ENCODE measurements around the gene TM7SF2. TPM values are rescaled to one million over a fixed set of nuclear protein-coding genes. Genes with fewer than 3 reads are reported as not detected.

TM7SF2 gene
- total and polyA plus RNA-seq, 2 of the 8 experiments (the other 6 are each of a cell fraction or from before 2014, with no cell fraction given) = 40.1 to 96.0 TPM

- no peak overlapping the region for H2BK5ac ChIP-seq (ENCODE audit: low read depth, low read length)
- H3K79me2 ChIP-seq (ENCODE audit: control insufficient read depth in 1 of 2, insufficient read depth in 2 of 2, low read length in 2 of 2) = no peaks in the 10 kb centered on the region; a peak in 1 of 4 replicates
- no peak overlapping the region for H3K56ac ChIP-seq (replicated peaks; ENCODE audit: insufficient read length, low read depth, low read length)
- DNase-seq (ENCODE audit: low read depth in 1 of 2, low spot score in 2 of 2) (peak in 1 of 2 experiments; percentile 39), FAIRE-seq (no peak)
- H3K36me3 ChIP-seq (ENCODE audit: control insufficient read depth in 2 of 4, insufficient read depth in 4 of 4, low read length in 3 of 4) = peaks cover 0 to 13% (median 0%) of the 10 kb centered on the region in 4 experiments; a peak in 2 of 8 replicates
- H3K79me1 ChIP-seq (ENCODE audit: low read depth, low read length) = 0 out of 2 replicates have a peak, but pooled peaks cover 3% of the 10 kb centered on the region
- H3K4me3 ChIP-seq (ENCODE audit: extremely low read depth in 1 of 4, insufficient read depth in 2 of 4, low read depth in 3 of 4, low read length in 4 of 4) = no peak overlapping the region
- WGBS, 2 experiments (ENCODE audit: extremely low coverage in 1 of 2, insufficient coverage in 1 of 2, insufficient read length in 1 of 2, insufficient replicate concordance in 2 of 2, low coverage in 1 of 2, low lambda C conversion rate in 2 of 2, missing lambda C conversion rate in 1 of 2) = 97% methylated on average over 15 of the region's 15 CpGs; no CpG with 5 or more reads in 1 of the 2 experiments
- H4K5ac ChIP-seq (ENCODE audit: insufficient read length, low read depth, low read length) = no peak overlapping the region
- no peak overlapping the region for H3K4me2 ChIP-seq (ENCODE audit: insufficient read depth in 1 of 2, low read depth in 2 of 2, low read length in 2 of 2)
- H3K18ac ChIP-seq (ENCODE audit: extremely low read depth, low read length) = no peak overlapping the region
- H4K8ac ChIP-seq (ENCODE audit: extremely low read depth, insufficient read depth, low read length) = no peak overlapping the region
- no peak overlapping the region for H2BK12ac ChIP-seq (ENCODE audit: low read depth, low read length)
- H3K27ac ChIP-seq (ENCODE audit: low read depth, low read length) = no peak overlapping the region
- no peak overlapping the region for H3K4ac ChIP-seq (replicated peaks; ENCODE audit: insufficient read length, low read depth, low read length)
- peaks cover 0 to 23% of the 10 kb centered on the region in 2 experiments for H4K20me1 ChIP-seq (replicated peaks in 1 of 2; ENCODE audit: control insufficient read depth in 1 of 2, insufficient read depth in 2 of 2, low read length in 2 of 2)
- H3K14ac ChIP-seq (ENCODE audit: insufficient read length) = no peak overlapping the region
- ChIA-PET POLR2A (ENCODE audit: partially characterized antibody) (interaction anchor here (1.2 to 17.4 kb wide), 4 partner anchors 9 to 24 kb away, joined by 5 to 305 read pairs (median 12); partner anchors contain the start of gene SYVN1), CTCF (ENCODE audit: partially characterized antibody) (interaction anchor here (0.7 to 7.9 kb wide), 5 partner anchors 9 to 93 kb away, joined by 3 to 85 read pairs (median 12); partner anchors contain the start of genes ARL2 and ZNHIT2)
- no peak overlapping the region for H3K23ac ChIP-seq (ENCODE audit: insufficient read length)
- H3K4me1 ChIP-seq (replicated peaks in 1 of 4; ENCODE audit: control insufficient read depth in 3 of 4, insufficient read depth in 4 of 4, low read length in 3 of 4) = peaks cover 0 to 10% (median 7%) of the 10 kb centered on the region in 4 experiments; a peak in 6 of 7 replicates
- no peak overlapping the region for H3K9ac ChIP-seq (replicated peaks in 1 of 4; ENCODE audit: extremely low read depth in 1 of 4, low read depth in 3 of 4, low read length in 3 of 4)
- no peak overlapping the region for H2BK120ac ChIP-seq (replicated peaks; ENCODE audit: low read depth, low read length)
- H4K91ac ChIP-seq (replicated peaks; ENCODE audit: insufficient read length, low read length) = no peak overlapping the region
- no peak overlapping the region for H2AK5ac ChIP-seq (ENCODE audit: low read depth, low read length)
- peaks cover 3% of the 10 kb centered on the region; the same call in 1 of the 2 replicates for H3K23me2 ChIP-seq (ENCODE audit: low read depth, low read length)
- no peak overlapping the region for H2BK15ac ChIP-seq (ENCODE audit: low read length)
- no peak overlapping the region for H2AFZ ChIP-seq (ENCODE audit: low read length)
- no peak overlapping the region for H2BK20ac ChIP-seq (ENCODE audit: low read length)
- H3K9me3 ChIP-seq (ENCODE audit: insufficient read depth in 2 of 2, low read depth in 1 of 2, low read length in 1 of 2) = no peaks in the 10 kb centered on the region
- no peaks in the 10 kb centered on the region for H3K27me3 ChIP-seq (replicated peaks in 1 of 4; ENCODE audit: control insufficient read depth in 3 of 4, extremely low read depth in 1 of 4, insufficient read depth in 3 of 4, low read length in 3 of 4)
- TF ChIP-seq CHD1 (IDR thresholded peaks at IDR 0.05; ENCODE audit: low read depth, low read length) (no peak), CBX5 (IDR thresholded peaks at IDR 0.05; ENCODE audit: low read depth, low read length) (no peak), JUND (IDR thresholded peaks at IDR 0.05; ENCODE audit: low read length) (no peak), ATF2 (IDR thresholded peaks at IDR 0.05; ENCODE audit: low read length) (no peak), GTF2F1 (IDR thresholded peaks at IDR 0.05; ENCODE audit: borderline replicate concordance, low read depth, low read length) (no peak), RXRA (IDR thresholded peaks at IDR 0.05; ENCODE audit: insufficient read depth, low read depth, low read length) (no peak), NRF1 (IDR thresholded peaks at IDR 0.05; ENCODE audit: low read depth, low read length) (no peak), CTCF (IDR thresholded peaks at IDR 0.05; ENCODE audit: control extremely low read depth in 1 of 3, insufficient read depth in 1 of 3, low read depth in 1 of 3, low read length in 3 of 3) (no peak), SP2 (IDR thresholded peaks at IDR 0.05; ENCODE audit: low read length) (no peak), BRCA1 (IDR thresholded peaks at IDR 0.05; ENCODE audit: low read depth, low read length) (no peak)
Measured at GRCh38 chr11:65107078-65107477, 4.6 kb upstream of the TM7SF2 start.
